ENCODE data around the gene DNAJB5. TPM values are rescaled to one million over a fixed set of nuclear protein-coding genes. Genes with fewer than 3 reads are reported as not detected.
A peak's percentile ranks its signal among the peaks of the same experiment; 100 is the strongest.

The DNAJB5 gene
- total and polyA plus RNA-seq, 9 of the 15 experiments (the other 6 are each of a cell fraction or from before 2014, with no cell fraction given), result 0.15 to 7.4 (median 3.7) TPM

DNA sequence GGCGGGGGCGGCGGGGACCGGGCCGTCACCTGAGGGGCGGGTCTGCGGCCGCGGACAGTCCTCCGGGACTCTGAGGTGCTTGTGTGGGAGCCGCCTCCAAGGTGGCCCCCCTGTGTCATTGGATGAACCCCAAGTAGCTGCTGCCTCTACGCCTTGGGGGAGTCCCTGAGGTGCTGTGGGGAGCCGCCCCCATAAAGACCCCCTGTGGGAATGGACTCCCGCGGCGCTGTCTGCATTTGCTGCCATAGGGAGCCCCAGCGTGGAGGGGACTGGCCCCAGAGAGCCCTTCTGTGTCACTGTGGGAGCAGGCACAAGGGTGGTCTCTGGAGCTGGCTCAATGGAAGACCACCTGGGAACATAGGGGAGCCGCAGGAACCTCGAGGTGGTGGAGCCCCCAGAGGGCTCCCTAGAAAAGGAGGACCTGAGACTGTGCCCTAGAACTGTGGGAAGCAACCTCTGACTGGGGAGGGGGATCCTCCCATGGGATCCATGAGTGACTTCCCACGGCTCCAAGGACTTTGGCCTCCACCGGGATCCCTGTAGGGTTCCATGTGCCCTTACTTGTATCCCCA is 31.0 kb upstream of the DNAJB5 start (continued):
- TF ChIP-seq FIP1L1 (IDR thresholded peaks at IDR 0.05; ENCODE audit: low read depth, low read length, poor library complexity, severe bottlenecking), result no peak

GRCh38 chr9:34959461-34959860 is 30.1 kb upstream of the DNAJB5 start:
- Histone ChIP-seq H4K20me1 (replicated peaks; ENCODE audit: control insufficient read depth, insufficient read depth, low read length) (no peaks in the 10 kb centered on the region; the same call in 1 of the 2 replicates), H3K9me1 (ENCODE audit: control insufficient read depth, insufficient read depth, low read length) (no peaks in the 10 kb centered on the region), H2AFZ (ENCODE audit: low read depth, low read length) (no peak overlapping the region), H3K36me3 (ENCODE audit: control insufficient read depth, insufficient read depth, low read length) (no peaks in the 10 kb centered on the region), H3K9me3 (replicated peaks; ENCODE audit: control insufficient read depth, insufficient read depth, low read depth, low read length) (no peaks in the 10 kb centered on the region), H3K27ac (ENCODE audit: extremely low read depth, low read depth, low read length) (no peak overlapping the region), H3K9ac (ENCODE audit: insufficient read depth in 1 of 2, low read depth in 2 of 2, low read length in 2 of 2) (no peak overlapping the region), H3K4me2 (ENCODE audit: insufficient read depth, low read length) (no peak overlapping the region), H3K4me1 (replicated peaks in 1 of 2; ENCODE audit: control insufficient read depth in 2 of 2, insufficient read depth in 2 of 2, low read length in 2 of 2) (peaks cover 0 to 12% of the 10 kb centered on the region in 2 experiments; a peak in 2 of 5 replicates), H3K79me2 (ENCODE audit: control insufficient read depth, insufficient read depth, low read length) (no peaks in the 10 kb centered on the region), H3K27me3 (ENCODE audit: control insufficient read depth in 2 of 2, insufficient read depth in 2 of 2, low read length in 2 of 2) (peaks cover 15 to 20% of the 10 kb centered on the region in 2 experiments; a peak in 4 of 5 replicates), H3K4me3 (no peak overlapping the region)
- TF ChIP-seq CHD7 (IDR thresholded peaks at IDR 0.05; ENCODE audit: low read depth, low read length) (no peak), RBM39 (optimal IDR thresholded peaks at IDR 0.05; ENCODE audit: low read depth, low read length) (no peak), ZNF431 (CRISPR knock-in tag; IDR thresholded peaks at IDR 0.05) (no peak), KDM1A (IDR thresholded peaks at IDR 0.05) (0 out of 4 replicates have a peak, but pooled peaks of 1 of the 2 experiments have one; percentile 18), MCM2 (IDR thresholded peaks at IDR 0.05; ENCODE audit: low read depth) (no peak)
- no peak for ATAC-seq
- no TSS peak for BruUV-seq (replicated peaks)
- ChIA-PET CTCF (ENCODE audit: low intra/inter-chr PET ratio) (no interaction called here), POLR2A (interaction anchor here (0.6 to 0.7 kb wide), 2 partner anchors 11 to 113 kb away, joined by 3 to 4 read pairs; partner anchors contain the start of gene VCP)
- FAIRE-seq, result no peak
- no peak for DNase-seq (ENCODE audit: extremely low read depth in 1 of 4, low spot score in 3 of 4)
- in situ Hi-C loops (cut with MboI) (no loop called here), intact Hi-C loops (cut with micrococcal nuclease) (no loop called here)
- WGBS (ENCODE audit: insufficient coverage, low coverage, missing lambda C conversion rate), result 6% methylated on average over 4 of the region's 4 CpGs
